ENCODE results near the gene SPHK2. TPM values are rescaled to one million over a fixed set of nuclear protein-coding genes. Genes with fewer than 3 reads are reported as not detected.

Gene SPHK2
- total RNA-seq, 1 experiment from 2014 or later = 19.9 TPM

- TF ChIP-seq REST (IDR thresholded peaks at IDR 0.05; ENCODE audit: low read depth) = no peak
These were observed 16.3 kb upstream of the SPHK2 start (continued) for GRCh38 chr19:48603001-48603400.

- RAD21 ChIA-PET (ENCODE audit: low non-redundant PET in 1 of 2, low total read pairs in 2 of 2, uncharacterized antibody in 2 of 2, unreplicated experiment in 2 of 2) = no interaction called here
- Histone ChIP-seq H3K4me3 (replicated peaks in 1 of 2; ENCODE audit: low read depth in 1 of 2, low read length in 2 of 2) (no peak overlapping the region), H3K27me3 (ENCODE audit: insufficient read depth, low read length) (no peaks in the 10 kb centered on the region), H3K27ac (ENCODE audit: low read depth, low read length) (no peak overlapping the region), H3K36me3 (ENCODE audit: control insufficient read depth in 1 of 2, insufficient read depth in 2 of 2, low read length in 2 of 2) (no peaks in the 10 kb centered on the region), H3K79me2 (ENCODE audit: insufficient read depth, low read length) (no peaks in the 10 kb centered on the region), H3K9ac (ENCODE audit: low read length) (no peak overlapping the region), H2AFZ (ENCODE audit: low read depth, low read length, poor library complexity, severe bottlenecking) (no peak overlapping the region), H3K9me2 (ENCODE audit: insufficient read depth) (no peaks in the 10 kb centered on the region), H4K20me1 (ENCODE audit: insufficient read depth) (no peaks in the 10 kb centered on the region), H3K9me3 (ENCODE audit: control insufficient read depth in 1 of 2, insufficient read depth in 1 of 2, low read depth in 1 of 2, low read length in 2 of 2) (no peaks in the 10 kb centered on the region), H3K4me2 (ENCODE audit: low read length) (no peak overlapping the region), H3K4me1 (ENCODE audit: control insufficient read depth in 1 of 2, insufficient read depth in 2 of 2, low read length in 2 of 2) (peaks cover 0 to under 1% of the 10 kb centered on the region in 2 experiments; a peak in 1 of 4 replicates)
- no TSS peak for BruUV-seq (replicated peaks)
- no peak for DNase-seq (ENCODE audit: low read depth, low spot score)
- TF ChIP-seq ELF1 (IDR thresholded peaks at IDR 0.05; ENCODE audit: borderline replicate concordance, low read depth) = no peak
- TF ChIP-seq TCF7L2 (IDR thresholded peaks at IDR 0.05; ENCODE audit: borderline replicate concordance, extremely low read depth, insufficient read depth, insufficient read length) = no peak
- TF ChIP-seq EZH2phosphoT487 (IDR thresholded peaks at IDR 0.05; ENCODE audit: borderline replicate concordance) = no peak
- no peak for TF ChIP-seq POLR2AphosphoS5 (IDR thresholded peaks at IDR 0.05; ENCODE audit: low read depth, low read length)
- TF ChIP-seq POLR2A (IDR thresholded peaks at IDR 0.05; ENCODE audit: borderline replicate concordance, extremely low read depth, insufficient read depth, insufficient read length) = no peak
- no peak for TF ChIP-seq ZFX (IDR thresholded peaks at IDR 0.05)
- TF ChIP-seq ZBTB33 (IDR thresholded peaks at IDR 0.05; ENCODE audit: extremely low read depth, insufficient replicate concordance, low read length) = no peak
- no peak for TF ChIP-seq CEBPB (IDR thresholded peaks at IDR 0.05; ENCODE audit: low read depth)
- intact Hi-C loops (cut with micrococcal nuclease) = no loop called here
- POLR2A ChIA-PET = no interaction called here
- ATAC-seq = no peak
- CTCF ChIA-PET = no interaction called here
These were observed 15.9 kb upstream of the SPHK2 start for GRCh38 chr19:48603449-48603848.
